Measurements from ENCODE around the gene GFOD1. TPM values are rescaled to one million over a fixed set of nuclear protein-coding genes. Genes with fewer than 3 reads are reported as not detected.

GFOD1 gene
- total and polyA plus RNA-seq, 10 of the 15 experiments (the other 5 are each of a cell fraction or from before 2014, with no cell fraction given): 6.5 to 41.4 (median 16.0) TPM

- TF ChIP-seq NFYB (IDR thresholded peaks at IDR 0.05; ENCODE audit: insufficient read depth, low read depth, low read length) (0 out of 2 replicates have a peak, but pooled peaks have one; percentile 6), SIN3A (IDR thresholded peaks at IDR 0.05; ENCODE audit: low read depth, low read length) (0 out of 2 replicates have a peak, but pooled peaks have one; percentile 50), MAX (IDR thresholded peaks at IDR 0.05; ENCODE audit: low read depth, low read length) (peak; percentile 67), POLR2A (IDR thresholded peaks at IDR 0.05; ENCODE audit: low read depth, low read length) (peak; percentile 66; the same call in 1 of the 2 replicates), TCF7 (IDR thresholded peaks at IDR 0.05; ENCODE audit: borderline replicate concordance) (no peak), HDGF (IDR thresholded peaks at IDR 0.05) (no peak; the same call in 1 of the 2 replicates), ZNF622 (IDR thresholded peaks at IDR 0.05) (no peak), MXI1 (IDR thresholded peaks at IDR 0.05; ENCODE audit: low read depth, low read length) (peak; percentile 32; the same call in 1 of the 2 replicates), CREM (IDR thresholded peaks at IDR 0.05; ENCODE audit: low read depth) (no peak; the same call in 1 of the 2 replicates), USF1 (IDR thresholded peaks at IDR 0.05; ENCODE audit: borderline replicate concordance, extremely low read length, insufficient read depth, low read depth, low read length) (no peak), MEF2B (IDR thresholded peaks at IDR 0.05; ENCODE audit: partially characterized antibody, poor library complexity, severe bottlenecking) (no peak), SP1 (IDR thresholded peaks at IDR 0.05; ENCODE audit: low read depth, low read length) (no peak), SUZ12 (IDR thresholded peaks at IDR 0.05; ENCODE audit: unreplicated experiment) (no peak), ZNF207 (IDR thresholded peaks at IDR 0.05; ENCODE audit: borderline replicate concordance) (no peak), ZBTB11 (CRISPR knock-in tag; IDR thresholded peaks at IDR 0.05) (no peak), IRF4 (IDR thresholded peaks at IDR 0.05; ENCODE audit: low read depth, low read length) (no peak), ZNF592 (IDR thresholded peaks at IDR 0.05) (no peak)
Observed at GRCh38 chr6:13486679-13487121, 700 bp downstream of the GFOD1 start (continued).

Measured in GM12878 (cell line).